HG03045 (cell line): ENCODE measurements around the gene ZNF844.
"Not testable (repeated sequence)": the region's sequence is repeated elsewhere in the genome, so short reads cannot be mapped to it uniquely, and the experiment has no call there.

ENCODE experiments used
- ATAC-seq: cut with Tn5 transposase; IDR thresholded peaks from one replicate; pipeline ENCODE4 v1.9.1; 2021; ENCODE audit warnings: mild to moderate bottlenecking, moderate library complexity; ENCODE audit not compliant: unreplicated experiment

The ZNF844 gene

DNA sequence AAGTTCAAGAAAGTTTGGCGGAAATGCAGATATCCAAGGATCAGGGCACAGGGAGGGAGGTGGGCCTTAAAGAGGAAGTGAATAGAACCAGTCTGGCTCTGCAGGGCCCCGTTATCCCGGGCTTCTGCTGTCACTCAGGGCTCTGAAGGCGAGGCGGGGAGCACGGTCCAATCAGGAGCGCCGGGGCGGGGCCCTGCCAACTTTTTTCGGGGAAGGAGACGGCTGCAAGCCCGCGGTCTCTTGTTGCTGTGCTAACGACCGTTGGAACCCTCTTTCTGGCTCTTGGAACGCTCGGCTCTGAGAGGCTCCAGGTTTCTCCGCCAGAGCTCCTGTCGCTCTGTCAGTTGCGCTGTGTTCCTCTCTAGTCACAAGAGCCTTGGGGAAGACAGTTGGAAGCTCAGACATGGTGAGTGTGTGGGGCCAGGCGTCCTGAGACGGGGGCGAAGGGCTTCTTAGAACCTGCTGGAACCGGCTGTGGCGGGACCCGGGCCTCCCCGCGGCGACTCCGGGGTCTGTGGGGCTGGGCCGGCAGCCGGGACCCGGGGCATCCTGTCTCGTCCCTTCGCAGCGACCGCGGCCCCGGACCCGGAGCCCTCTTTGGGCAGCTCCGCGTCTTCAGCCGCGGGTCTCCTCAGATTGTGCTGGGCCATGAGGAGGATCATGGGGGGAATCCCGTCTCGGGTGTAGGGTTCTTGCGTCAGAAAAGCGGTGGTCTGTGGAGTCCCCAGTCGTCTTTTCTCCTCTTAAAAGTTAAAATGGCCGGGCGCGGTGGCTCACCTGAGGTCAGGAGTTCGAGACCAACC is 27.7 kb downstream of the ZNF844 start:
- ATAC-seq = no peak

GRCh38 chr19:12092956-12093355 is 28.4 kb downstream of the ZNF844 start:
- ATAC-seq = no peak

- no peak for ATAC-seq
Measured at GRCh38 chr19:12093777-12094176, 29.2 kb downstream of the ZNF844 start.

DNA sequence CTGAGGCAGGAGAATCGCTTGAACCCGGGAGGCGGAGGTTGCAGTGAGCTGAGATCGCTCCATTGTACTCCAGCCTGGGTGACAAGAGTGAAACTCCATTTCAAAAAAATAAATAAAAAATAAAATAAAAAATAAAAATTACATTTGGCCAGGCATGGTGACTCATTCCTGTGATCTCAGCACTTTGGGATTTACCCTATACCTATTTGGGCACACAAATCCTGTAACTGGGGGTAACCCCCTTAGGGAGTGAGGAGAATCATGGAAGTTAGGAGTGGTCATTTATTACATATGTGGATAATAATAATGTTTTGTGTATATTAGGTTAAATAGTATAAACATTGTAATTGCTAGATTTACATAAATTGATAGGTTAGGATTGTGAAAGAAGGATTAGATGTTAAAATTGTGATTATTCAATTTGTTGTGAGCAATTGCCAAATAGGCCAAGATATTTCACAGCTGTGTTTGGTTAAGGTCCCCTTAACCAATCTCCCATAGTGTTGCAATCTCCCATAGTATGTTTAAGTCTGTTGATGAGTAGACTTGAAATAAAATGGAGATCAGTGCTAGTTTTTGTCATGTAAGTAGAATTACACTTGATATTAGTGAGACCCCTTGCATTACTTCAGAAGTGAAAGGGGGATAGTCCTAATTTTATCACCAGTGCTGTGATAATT is 30.7 kb downstream of the ZNF844 start:
- ATAC-seq = no peak

DNA sequence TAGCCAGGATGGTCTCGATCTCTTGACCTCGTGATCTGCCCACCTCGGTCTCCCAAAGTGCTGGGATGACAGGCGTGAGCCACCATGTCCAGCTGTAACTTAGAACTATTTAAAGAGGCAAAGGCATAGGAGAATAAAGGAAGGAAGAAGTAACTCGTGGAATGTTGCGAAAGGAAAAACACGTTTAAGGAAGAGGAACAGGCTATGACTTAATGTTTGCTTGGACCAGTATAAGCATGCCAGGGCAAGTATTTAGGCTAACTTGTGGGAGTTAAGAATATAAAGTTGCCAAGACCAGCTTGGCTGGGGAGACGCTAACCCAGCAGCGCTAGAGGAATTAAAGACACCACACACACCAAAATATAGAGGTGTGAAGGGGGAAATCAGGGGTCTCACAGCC is 33.5 kb downstream of the ZNF844 start:
- ATAC-seq = no peak

DNA sequence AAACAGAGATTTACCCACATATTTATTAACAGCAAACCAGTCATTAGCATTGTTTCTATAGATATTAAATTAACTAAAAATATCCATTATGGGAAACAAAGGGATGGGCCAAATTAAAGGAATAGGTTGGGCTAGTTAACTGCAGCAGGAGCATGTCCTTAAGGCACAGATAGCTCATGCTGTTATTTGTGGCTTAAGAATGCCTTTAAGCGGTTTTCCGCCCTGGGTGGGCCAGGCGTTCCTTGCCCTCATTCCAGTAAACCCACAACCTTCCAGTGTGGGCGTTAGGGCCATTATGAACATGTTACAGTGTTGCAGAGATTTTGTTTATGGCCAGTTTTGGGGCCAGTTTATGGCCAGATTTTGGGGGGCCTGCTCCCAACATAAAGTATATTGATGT is 39.4 kb downstream of the ZNF844 start:
- not testable (repeated sequence) for ATAC-seq

DNA sequence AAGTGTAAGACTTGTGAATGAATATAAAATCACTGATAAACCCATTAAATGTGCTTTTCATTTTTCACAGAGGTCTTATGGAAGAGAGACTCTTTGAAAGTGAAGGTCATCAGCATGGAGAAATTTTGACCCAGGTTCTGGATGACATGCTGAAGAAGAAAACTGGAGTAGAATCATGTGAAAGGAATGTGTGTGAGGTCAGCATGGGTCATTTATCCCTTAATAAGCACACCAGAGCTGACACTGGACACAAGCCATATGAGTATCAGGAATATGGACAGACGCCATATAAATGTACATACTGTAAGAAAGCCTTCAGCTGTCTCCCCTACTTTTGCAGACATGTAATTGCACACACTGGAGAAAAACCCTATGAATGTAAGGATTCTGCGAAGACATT is 46.6 kb downstream of the ZNF844 start:
- ATAC-seq = no peak

GRCh38 chr19:12111943-12112637 is 47.6 kb downstream of the ZNF844 start:
- ATAC-seq = no peak

DNA sequence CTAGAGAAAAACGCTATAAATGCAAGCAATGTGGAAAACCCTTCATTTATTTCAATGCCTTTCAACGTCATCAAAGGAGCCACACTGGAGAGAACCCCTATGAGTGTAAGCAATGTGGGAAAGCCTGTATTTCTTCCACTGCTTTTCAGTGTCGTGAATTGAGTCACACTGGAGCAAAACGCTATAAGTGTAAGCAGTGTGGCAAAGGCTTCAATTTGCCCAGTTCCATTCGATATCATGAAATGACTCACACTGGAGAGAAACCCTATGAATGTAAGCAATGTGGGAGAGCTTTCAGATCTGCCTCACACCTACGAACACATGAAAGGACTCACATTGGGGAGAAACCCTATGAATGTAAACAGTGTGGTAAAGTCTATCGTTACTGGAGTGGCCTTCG is 48.2 kb downstream of the ZNF844 start:
- no peak for ATAC-seq

- ATAC-seq = no peak
Measured at GRCh38 chr19:12113121-12113520, 48.6 kb downstream of the ZNF844 start.

DNA sequence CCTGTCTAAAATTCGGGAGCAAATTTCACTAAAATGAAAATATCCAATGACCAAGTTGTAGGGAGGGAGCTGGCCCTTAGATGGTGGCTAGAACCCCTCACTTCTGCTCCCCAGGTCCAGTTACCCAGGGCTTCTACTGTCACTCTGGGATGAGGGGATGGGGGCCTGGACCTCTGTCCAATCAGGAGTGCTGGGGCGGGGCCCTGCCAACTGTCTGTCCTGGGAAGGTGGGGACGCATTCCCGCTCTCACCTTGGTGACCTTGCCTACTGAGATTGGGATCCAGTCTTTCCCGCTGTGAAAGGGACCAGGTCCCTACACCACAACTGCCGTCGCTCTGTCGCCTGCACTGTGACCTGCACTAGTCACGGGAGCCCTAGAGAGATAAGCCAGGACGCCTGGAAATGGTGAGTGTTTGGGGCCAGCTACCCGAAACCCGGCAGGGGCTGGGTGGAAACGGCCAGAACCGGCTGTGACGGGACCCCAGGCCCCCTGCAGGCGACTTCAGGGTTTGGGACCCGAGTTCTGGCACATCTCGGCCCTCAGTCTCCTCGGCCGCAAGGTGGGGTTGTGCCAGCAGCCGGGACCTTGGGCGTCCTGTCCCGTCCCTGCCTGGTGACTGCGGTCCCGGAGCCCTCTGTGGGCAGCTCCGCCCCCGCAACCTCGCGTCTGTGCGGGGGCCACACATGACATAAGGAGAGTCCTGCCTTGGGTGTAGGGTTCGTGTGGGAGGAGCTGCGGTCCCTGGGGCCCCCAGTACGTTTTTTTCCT is 52.9 kb downstream of the ZNF844 start:
- ATAC-seq = no peak

DNA sequence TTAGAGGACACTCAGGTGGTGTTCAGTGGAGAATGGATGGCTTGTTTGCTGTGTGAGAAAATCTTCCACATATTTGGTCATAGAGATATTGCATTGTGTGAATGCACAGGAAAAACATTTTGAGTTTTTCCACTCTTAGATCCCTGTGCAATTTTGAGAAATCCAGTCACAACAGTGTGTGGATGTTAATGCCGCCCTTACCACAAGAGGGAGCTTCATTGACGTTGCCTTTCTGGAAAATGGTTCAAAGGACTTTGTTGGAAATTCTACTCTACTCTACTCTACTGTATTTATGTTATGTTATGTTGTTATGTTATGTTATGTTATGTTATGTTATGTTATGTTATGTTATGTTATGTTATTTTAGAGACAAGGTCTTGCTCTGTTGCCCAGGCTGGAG is 62.2 kb downstream of the ZNF844 start:
- no peak for ATAC-seq
